Common myeloid progenitor, CD34-positive (primary cell): ENCODE data around the gene HDAC9.

ENCODE experiments used
- CTCF ChIA-PET: fragments of 350-600 bp; sonication (Branson Sonifier 250); formaldehyde crosslinking; loops from one replicate; lab custom pipeline; 2021; ENCODE audit warnings: antibody characterized with exemption; lab: Charles Lee
- POLR2A ChIA-PET: fragments of 350-600 bp; sonication (Branson Sonifier 250); formaldehyde crosslinking; loops from one replicate; lab custom pipeline; 2021; ENCODE audit warnings: antibody characterized with exemption; lab: Charles Lee
- DNase-seq, 3 donors: peaks; one replicate each; pipeline versions ENCODE4 v3.0.0 to v3.0.0-alpha.2; 2013
- H3K27ac ChIP-seq, 2 experiments: 1 replicate in 1 of 2; 2 replicates in 1 of 2; pipeline ENCODE4 v1.7.0; 2013; ENCODE audit warnings: inconsistent platforms in 2 of 2, low read length in 2 of 2, mild to moderate bottlenecking in 2 of 2, low read depth in 1 of 2, moderate library complexity in 1 of 2; ENCODE audit not compliant: severe bottlenecking in 2 of 2, insufficient read depth in 1 of 2, poor library complexity in 1 of 2
- H3K27me3 ChIP-seq, 5 experiments: replicated peaks in 2 of 5; 1 replicate in 3 of 5; 2 replicates in 2 of 5; pipeline versions ENCODE4 v1.6.1 to v1.7.0; 2013; ENCODE audit warnings: low read length in 4 of 5, mild to moderate bottlenecking in 2 of 5, moderate library complexity in 2 of 5, inconsistent platforms in 1 of 5; ENCODE audit not compliant: insufficient read depth in 5 of 5, control insufficient read depth in 4 of 5
- H3K36me3 ChIP-seq, 4 experiments: 1 replicate in 2 of 4; 2 replicates in 2 of 4; pipeline versions ENCODE4 v1.6.1 to v1.7.0; 2013; ENCODE audit warnings: low read length in 3 of 4, control low read depth in 1 of 4, mild to moderate bottlenecking in 1 of 4; ENCODE audit not compliant: control insufficient read depth in 4 of 4, insufficient read depth in 4 of 4
- H3K4me1 ChIP-seq, 4 experiments: 1 replicate in 3 of 4; 2 replicates in 1 of 4; pipeline versions ENCODE4 v1.6.1 to v1.7.1; 2013; ENCODE audit warnings: low read length in 3 of 4, mild to moderate bottlenecking in 3 of 4, control low read depth in 1 of 4, inconsistent platforms in 1 of 4, moderate library complexity in 1 of 4; ENCODE audit not compliant: control insufficient read depth in 4 of 4, insufficient read depth in 4 of 4; ENCODE audit errors: control extremely low read depth in 1 of 4
- H3K4me3 ChIP-seq, 7 experiments: 1 replicate in 4 of 7; 2 replicates in 3 of 7; pipeline versions ENCODE4 v1.5.1 to v1.7.0; 2013; ENCODE audit warnings: mild to moderate bottlenecking in 7 of 7, low read length in 6 of 7, moderate library complexity in 6 of 7, inconsistent platforms in 2 of 7, low read depth in 2 of 7, control low read depth in 1 of 7; ENCODE audit not compliant: insufficient read depth in 4 of 7, control insufficient read depth in 1 of 7; ENCODE audit errors: extremely low read depth in 1 of 7
- H3K9me3 ChIP-seq, 5 experiments: 1 replicate in 4 of 5; 2 replicates in 1 of 5; pipeline versions ENCODE4 v1.6.1 to v1.7.1; 2013; ENCODE audit warnings: low read length in 4 of 5, mild to moderate bottlenecking in 2 of 5, inconsistent platforms in 1 of 5, low read depth in 1 of 5, moderate library complexity in 1 of 5; ENCODE audit not compliant: control insufficient read depth in 4 of 5, insufficient read depth in 2 of 5; ENCODE audit errors: control extremely low read depth in 1 of 5
- WGBS: methylation state at CpG from one replicate; pipeline ENCODE4 v1.1.5; 2013; ENCODE audit not compliant: insufficient coverage; 5-methylcytosine and 5-hydroxymethylcytosine counted together

The HDAC9 gene

GRCh38 chr7:18471476-18472160, 23.9 kb upstream of the HDAC9 start:
- H3K4me3 ChIP-seq, result no peak overlapping the region
- DNase-seq, result no peak
- no peaks in the 10 kb centered on the region for H3K9me3 ChIP-seq
- no peaks in the 10 kb centered on the region for H3K27me3 ChIP-seq
- ChIA-PET CTCF (interaction anchor here (1.7 kb wide), 1 partner anchor 15 kb away, joined by 3 read pairs; no protein-coding TSS in a partner anchor), POLR2A (no interaction called here)
- no peak overlapping the region for H3K27ac ChIP-seq
- peaks cover 0 to 2% (median 0%) of the 10 kb centered on the region in 4 experiments for H3K4me1 ChIP-seq
- H3K36me3 ChIP-seq, result no peaks in the 10 kb centered on the region

GRCh38 chr7:18472161-18472483, 23.4 kb upstream of the HDAC9 start:
- ChIA-PET POLR2A (no interaction called here), CTCF (interaction anchor here (1.7 kb wide), 1 partner anchor 15 kb away, joined by 3 read pairs; no protein-coding TSS in a partner anchor)
- H3K4me1 ChIP-seq, result peaks cover 0 to 2% (median 0%) of the 10 kb centered on the region in 4 experiments
- H3K27me3 ChIP-seq, result no peaks in the 10 kb centered on the region
- H3K4me3 ChIP-seq, result no peak overlapping the region
- DNase-seq, result no peak
- no peak overlapping the region for H3K27ac ChIP-seq
- no peaks in the 10 kb centered on the region for H3K9me3 ChIP-seq
- no peaks in the 10 kb centered on the region for H3K36me3 ChIP-seq
- 100% methylated on average over 2 of the region's 2 CpGs for WGBS

GRCh38 chr7:18473119-18473518, 22.4 kb upstream of the HDAC9 start:
- Histone ChIP-seq H3K36me3 (no peaks in the 10 kb centered on the region), H3K27ac (no peak overlapping the region), H3K9me3 (no peaks in the 10 kb centered on the region), H3K4me3 (no peak overlapping the region), H3K27me3 (no peaks in the 10 kb centered on the region), H3K4me1 (peaks cover 0 to 2% (median 0%) of the 10 kb centered on the region in 4 experiments)
- WGBS, result 100% methylated on average over 2 of the region's 2 CpGs
- ChIA-PET CTCF (interaction anchor here (1.0 to 1.7 kb wide), 6 partner anchors 12 to 121 kb away, joined by 3 to 5 read pairs (median 3); no protein-coding TSS in a partner anchor), POLR2A (no interaction called here)
- no peak for DNase-seq

GRCh38 chr7:18474944-18475343, 20.6 kb upstream of the HDAC9 start:
- POLR2A ChIA-PET, result interaction anchor here (0.5 kb wide), 1 partner anchor 125 kb away, joined by 3 read pairs; no protein-coding TSS in a partner anchor
- CTCF ChIA-PET, result interaction anchor here (0.7 to 1.1 kb wide), 3 partner anchors 9 to 117 kb away, joined by 3 read pairs; no protein-coding TSS in a partner anchor
- Histone ChIP-seq H3K4me3 (no peak overlapping the region), H3K9me3 (no peaks in the 10 kb centered on the region), H3K27me3 (no peaks in the 10 kb centered on the region), H3K27ac (no peak overlapping the region), H3K36me3 (no peaks in the 10 kb centered on the region), H3K4me1 (no peaks in the 10 kb centered on the region)
- 100% methylated on average over 1 of the region's 1 CpG for WGBS
- no peak for DNase-seq

- CTCF ChIA-PET, result interaction anchor here (0.7 to 1.1 kb wide), 3 partner anchors 10 to 118 kb away, joined by 3 read pairs; no protein-coding TSS in a partner anchor
- no peak for DNase-seq
- Histone ChIP-seq H3K36me3 (no peaks in the 10 kb centered on the region), H3K9me3 (no peaks in the 10 kb centered on the region), H3K4me1 (no peaks in the 10 kb centered on the region), H3K27me3 (no peaks in the 10 kb centered on the region), H3K27ac (no peak overlapping the region), H3K4me3 (no peak overlapping the region)
- no CpG with 5 or more reads among the region's 2 CpGs for WGBS
- POLR2A ChIA-PET, result interaction anchor here (0.5 kb wide), 1 partner anchor 125 kb away, joined by 3 read pairs; no protein-coding TSS in a partner anchor
Measured at GRCh38 chr7:18475488-18475887, 20.1 kb upstream of the HDAC9 start.

GRCh38 chr7:18481776-18482175, 13.8 kb upstream of the HDAC9 start:
- POLR2A ChIA-PET, result no interaction called here
- H3K4me3 ChIP-seq, result no peak overlapping the region
- H3K9me3 ChIP-seq, result peaks cover 0 to 5% (median 0%) of the 10 kb centered on the region in 5 experiments
- H3K4me1 ChIP-seq, result no peaks in the 10 kb centered on the region
- no peaks in the 10 kb centered on the region for H3K36me3 ChIP-seq
- H3K27ac ChIP-seq, result no peak overlapping the region
- CTCF ChIA-PET, result interaction anchor here (1.1 kb wide), 1 partner anchor 14 kb away, joined by 5 read pairs; the partner anchor contains the start of gene HDAC9
- no CpG with 5 or more reads among the region's 1 CpG for WGBS
- no peak for DNase-seq
- H3K27me3 ChIP-seq, result no peaks in the 10 kb centered on the region

- Histone ChIP-seq H3K4me3 (no peak overlapping the region), H3K27ac (no peak overlapping the region), H3K36me3 (no peaks in the 10 kb centered on the region), H3K27me3 (no peaks in the 10 kb centered on the region), H3K9me3 (peaks cover 0 to 5% (median 0%) of the 10 kb centered on the region in 5 experiments), H3K4me1 (no peaks in the 10 kb centered on the region)
- no peak for DNase-seq
- ChIA-PET POLR2A (no interaction called here), CTCF (interaction anchor here (1.2 to 1.5 kb wide), 3 partner anchors 10 to 11 kb away, joined by 3 to 4 read pairs (median 4); no protein-coding TSS in a partner anchor)
- no CpG with 5 or more reads among the region's 1 CpG for WGBS
Measured at GRCh38 chr7:18488049-18488448, 7.5 kb upstream of the HDAC9 start.
